ENCODE measurements around the gene CLCN4. TPM values are rescaled to one million over a fixed set of nuclear protein-coding genes. Genes with fewer than 3 reads are reported as not detected.

CLCN4 gene
- total RNA-seq, 1 donor from 2014 or later: 36.5 TPM

- DNase-seq: peak; percentile 53
Observed at GRCh38 chrX:10244915-10245622, 88.3 kb downstream of the CLCN4 start.

GRCh38 chrX:10245886-10246285, 89.1 kb downstream of the CLCN4 start:
- no peak for DNase-seq

- DNase-seq: no peak
Observed at GRCh38 chrX:10246297-10246696, 89.5 kb downstream of the CLCN4 start.

GRCh38 chrX:10246846-10247245, 90.1 kb downstream of the CLCN4 start:
- DNase-seq: no peak

GRCh38 chrX:10254739-10255138, 98.0 kb downstream of the CLCN4 start:
- DNase-seq: no peak

- DNase-seq: no peak
Observed at GRCh38 chrX:10259716-10260115, 102.9 kb downstream of the CLCN4 start.

- no peak for DNase-seq
Observed at GRCh38 chrX:10265775-10266174, 109.0 kb downstream of the CLCN4 start.

GRCh38 chrX:10278716-10279115, 121.9 kb downstream of the CLCN4 start:
- no peak for DNase-seq

GRCh38 chrX:10280071-10280470, 123.3 kb downstream of the CLCN4 start:
- peak; percentile 36 for DNase-seq

- DNase-seq: no peak
Observed at GRCh38 chrX:10282490-10282889, 125.7 kb downstream of the CLCN4 start.

- DNase-seq: no peak
Observed at GRCh38 chrX:10286195-10286594, 129.4 kb downstream of the CLCN4 start.

Other genes with a start within 250 kb of the CLCN4 start
- not detected for gene CLDN34, start 189.6 kb upstream of the CLCN4 start, total RNA-seq